GM06990 (cell line): Measurements from ENCODE around the gene GTF3C1.
"Not testable (repeated sequence)": the region's sequence is repeated elsewhere in the genome, so short reads cannot be mapped to it uniquely, and the experiment has no call there.

Experiments used
- DNase-seq: peaks from one replicate; pipeline ENCODE4 v3.0.0-alpha.2; 2011; ENCODE audit not compliant: insufficient read length; ENCODE audit errors: extremely low read depth
- H3K27me3 ChIP-seq: replicated peaks from 2 replicates; pipeline ENCODE4 v1.6.0; 2011; ENCODE audit warnings: low read length; ENCODE audit not compliant: control insufficient read depth, insufficient read depth
- H3K36me3 ChIP-seq: 2 replicates; pipeline ENCODE4 v1.5.1; 2011; ENCODE audit warnings: low read length; ENCODE audit not compliant: control insufficient read depth, insufficient read depth
- H3K4me3 ChIP-seq: replicated peaks from 2 replicates; pipeline ENCODE4 v1.5.1; 2011; ENCODE audit warnings: low read depth, mild to moderate bottlenecking, control low read depth, low read length
- CTCF ChIP-seq: IDR thresholded peaks from 2 replicates; pipeline ENCODE4 v1.5.1; 2011; ENCODE audit warnings: low read length, control low read depth, mild to moderate bottlenecking, inconsistent platforms; ENCODE audit not compliant: insufficient read depth, poor library complexity, severe bottlenecking

GTF3C1 gene

GRCh38 chr16:27461483-27462171, 88.1 kb downstream of the GTF3C1 start:
- Histone ChIP-seq H3K4me3 (no peak overlapping the region), H3K27me3 (no peaks in the 10 kb centered on the region), H3K36me3 (peaks cover 31% of the 10 kb centered on the region)
- no peak for DNase-seq
- TF ChIP-seq CTCF: no peak

- Histone ChIP-seq H3K4me3 (no peak overlapping the region), H3K36me3 (peaks cover 31% of the 10 kb centered on the region), H3K27me3 (no peaks in the 10 kb centered on the region)
- DNase-seq: no peak
- no peak for TF ChIP-seq CTCF
Measured at GRCh38 chr16:27460663-27461482, 88.8 kb downstream of the GTF3C1 start.

GRCh38 chr16:27460213-27460612, 89.5 kb downstream of the GTF3C1 start:
- Histone ChIP-seq H3K36me3 (peaks cover 30% of the 10 kb centered on the region), H3K4me3 (no peak overlapping the region)

GRCh38 chr16:27458987-27459688, 90.6 kb downstream of the GTF3C1 start:
- peaks cover 22% of the 10 kb centered on the region for H3K36me3 ChIP-seq
- H3K27me3 ChIP-seq: no peaks in the 10 kb centered on the region
- TF ChIP-seq CTCF: no peak

More at GRCh38 chr16:27460213-27460612, 89.5 kb downstream of the GTF3C1 start:
- no peak for TF ChIP-seq CTCF
- H3K27me3 ChIP-seq: no peaks in the 10 kb centered on the region
- DNase-seq: no peak

GRCh38 chr16:27458258-27458657, 91.5 kb downstream of the GTF3C1 start:
- Histone ChIP-seq H3K4me3 (no peak overlapping the region), H3K27me3 (no peaks in the 10 kb centered on the region), H3K36me3 (peaks cover 16% of the 10 kb centered on the region)
- no peak for DNase-seq
- no peak for TF ChIP-seq CTCF

More at GRCh38 chr16:27458987-27459688, 90.6 kb downstream of the GTF3C1 start:
- H3K4me3 ChIP-seq: no peak overlapping the region
- DNase-seq: no peak

- not testable (repeated sequence) for H3K4me3 ChIP-seq, H3K27me3 ChIP-seq, DNase-seq, H3K36me3 ChIP-seq
Measured at GRCh38 chr16:27457605-27457900, 92.2 kb downstream of the GTF3C1 start.
